GM12878 (cell line): ENCODE data around the gene FUT7. TPM values are rescaled to one million over a fixed set of nuclear protein-coding genes. Genes with fewer than 3 reads are reported as not detected.

Experiments
- ATAC-seq: fragments of 200-7000 bp; cut with Tn5 transposase; 3 replicates; pipeline ENCODE4 v1.9.1; 2020; ENCODE audit warnings: mild to moderate bottlenecking, moderate library complexity
- BruUV-seq: library from RNA; stranded (reverse); fragments of 400-500 nt; replicated peaks from 2 replicates; lab custom pipeline; 2021; lab: Mats Ljungman, UMichigan
- CTCF ChIA-PET: fragments of 300-600 bp; sonication (Branson Sonifier 250); formaldehyde crosslinking; extraction: SDS; loops from one replicate; lab custom pipeline; 2021; ENCODE audit warnings: inconsistent platforms; lab: Yijun Ruan, JAX
- POLR2A ChIA-PET: fragments of 350-600 bp; formaldehyde crosslinking; extraction: SDS; loops from one replicate; lab custom pipeline; 2021; ENCODE audit warnings: inconsistent platforms; lab: Charles Lee
- RAD21 ChIA-PET: fragments of 300-600 bp; sonication (Branson Sonifier 250); formaldehyde crosslinking; loops from one replicate; lab custom pipeline; 2023; ENCODE audit warnings: antibody characterized with exemption; ENCODE audit not compliant: unreplicated experiment; lab: Charles Lee
- SMC1A ChIA-PET: fragments of 300-600 bp; sonication (Branson Sonifier 250); formaldehyde crosslinking; loops from one replicate; lab custom pipeline; 2023; ENCODE audit not compliant: unreplicated experiment, uncharacterized antibody; lab: Charles Lee
- DNase-seq: peaks from one replicate; pipeline ENCODE4 v3.0.0-alpha.2; 2011; ENCODE audit warnings: low read depth, low spot score
- FAIRE-seq: peaks from 3 replicates; lab custom pipeline; 2011; peaks lifted over from hg19 to GRCh38; lab: Jason Lieb, UNC
- H2AFZ ChIP-seq: 2 replicates; pipeline ENCODE4 v1.6.0; 2011; ENCODE audit warnings: low read depth, low read length, control low read depth; ENCODE audit not compliant: control insufficient read depth
- H3K27ac ChIP-seq: 2 replicates; pipeline ENCODE4 v1.5.1; 2011; ENCODE audit warnings: control low read depth; ENCODE audit not compliant: control insufficient read depth, insufficient read depth
- H3K27me3 ChIP-seq, 2 experiments: replicated peaks in 1 of 2; 2 replicates each; pipeline versions ENCODE4 v1.6.0 to v1.6.1; 2011; ENCODE audit warnings: low read length in 1 of 2; ENCODE audit not compliant: control insufficient read depth in 2 of 2, insufficient read depth in 2 of 2
- H3K36me3 ChIP-seq, 2 experiments: 2 replicates each; pipeline ENCODE4 v1.5.1; 2011; ENCODE audit warnings: low read length in 1 of 2; ENCODE audit not compliant: control insufficient read depth in 2 of 2, insufficient read depth in 2 of 2
- H3K4me1 ChIP-seq: 2 replicates; pipeline ENCODE4 v1.6.1; 2011; ENCODE audit warnings: mild to moderate bottlenecking, low read length, moderate library complexity, mixed read lengths; ENCODE audit not compliant: control insufficient read depth, insufficient read depth
- H3K4me2 ChIP-seq: 2 replicates; pipeline ENCODE4 v1.6.0; 2011; ENCODE audit warnings: control low read depth; ENCODE audit not compliant: control insufficient read depth, insufficient read depth
- H3K4me3 ChIP-seq: fragments of 200-600 bp; sonication (generic); 2 replicates; pipeline ENCODE4 v1.5.1; 2016
- H3K79me2 ChIP-seq: 2 replicates; pipeline ENCODE4 v1.6.0; 2011; ENCODE audit warnings: low read length; ENCODE audit not compliant: control insufficient read depth, insufficient read depth
- H3K9ac ChIP-seq: 2 replicates; pipeline ENCODE4 v1.8.0; 2011; ENCODE audit warnings: low read length, control low read depth, mixed read lengths; ENCODE audit not compliant: control insufficient read depth, insufficient read depth
- H3K9me3 ChIP-seq: replicated peaks from 3 replicates; pipeline ENCODE4 v1.5.1; 2011; ENCODE audit warnings: mild to moderate bottlenecking, low read length; ENCODE audit not compliant: control insufficient read depth, insufficient read depth
- H4K20me1 ChIP-seq: 2 replicates; pipeline ENCODE4 v1.6.0; 2011; ENCODE audit not compliant: control insufficient read depth, insufficient read depth
- BACH1 ChIP-seq: fragments of 450-650 bp; IDR thresholded peaks from 2 replicates; pipeline ENCODE4 v1.6.1; 2017; ENCODE audit warnings: mild to moderate bottlenecking, borderline replicate concordance
- CEBPB ChIP-seq, 2 experiments: fragments of 150-350 bp in 1 of 2; IDR thresholded peaks; 2 replicates each; pipeline ENCODE4 v1.6.1; 2012 to 2014; ENCODE audit warnings: low read depth in 2 of 2, low read length in 2 of 2, borderline replicate concordance in 1 of 2, inconsistent platforms in 1 of 2
- E4F1 ChIP-seq: fragments of 450-650 bp; IDR thresholded peaks from 2 replicates; pipeline ENCODE4 v1.6.1; 2018; ENCODE audit warnings: borderline replicate concordance, mild to moderate bottlenecking; ENCODE audit not compliant: partially characterized antibody
- EED ChIP-seq: sonication (generic); IDR thresholded peaks from 2 replicates; pipeline ENCODE4 v1.6.1; 2016; ENCODE audit warnings: antibody characterized with exemption, low read depth
- EP300 ChIP-seq, 2 experiments: fragments of 150-350 bp in 1 of 2; IDR thresholded peaks; 2 replicates each; pipeline ENCODE4 v1.6.1; 2011 to 2012; ENCODE audit warnings: low read depth in 2 of 2, low read length in 2 of 2, borderline replicate concordance in 1 of 2, improper control_type of control experiment in 1 of 2, inconsistent platforms in 1 of 2; ENCODE audit not compliant: control insufficient read depth in 1 of 2
- HSF1 ChIP-seq: fragments of 150-350 bp; IDR thresholded peaks from 2 replicates; pipeline ENCODE4 v1.6.1; 2014; ENCODE audit warnings: mild to moderate bottlenecking, low read depth, low read length
- KAT2A ChIP-seq: conservative IDR thresholded peaks from 2 replicates; pipeline ENCODE4 v1.6.1; 2011; ENCODE audit warnings: low read depth, low read length; ENCODE audit not compliant: control insufficient read depth
- MTA3 ChIP-seq: IDR thresholded peaks from 2 replicates; pipeline ENCODE4 v1.6.1; 2012; ENCODE audit warnings: low read length, inconsistent platforms, borderline replicate concordance
- MYC ChIP-seq: IDR thresholded peaks from 2 replicates; pipeline ENCODE4 v1.6.1; 2011; ENCODE audit warnings: mild to moderate bottlenecking, low read length, moderate library complexity, inconsistent platforms; ENCODE audit not compliant: insufficient read depth, insufficient replicate concordance, insufficient read length, severe bottlenecking
- REST ChIP-seq: IDR thresholded peaks from 2 replicates; pipeline ENCODE4 v1.6.1; 2012; ENCODE audit warnings: mild to moderate bottlenecking, low read depth, low read length
- SP1 ChIP-seq: IDR thresholded peaks from one replicate; pipeline ENCODE4 v1.6.1; 2011; ENCODE audit warnings: low read depth, low read length
- TARDBP ChIP-seq: IDR thresholded peaks from 2 replicates; pipeline ENCODE4 v1.6.1; 2016; ENCODE audit warnings: borderline replicate concordance
- WGBS: methylation state at CpG from one replicate; pipeline ENCODE4 v1.1.6; 2016; ENCODE audit warnings: low lambda C conversion rate; ENCODE audit not compliant: insufficient replicate concordance, insufficient coverage; ENCODE audit errors: missing lambda C conversion rate; 5-methylcytosine and 5-hydroxymethylcytosine counted together
- in situ Hi-C: fragments of 300-500 bp; cut with MboI; formaldehyde crosslinking; loops from 9 replicates; pipeline ENCODE4 v1.14.3; 2018; ENCODE audit warnings: mixed read lengths
- intact Hi-C: fragments of 100-400 bp; cut with micrococcal nuclease; formaldehyde crosslinking; loops from one replicate; pipeline ENCODE4 v1.14.2; 2022; ENCODE audit not compliant: unreplicated experiment
- polyA plus RNA-seq, 11 experiments: library from polyadenylated mRNA; depleted of rRNA in 4 of 11; unstranded in 6 of 11; stranded (reverse) in 5 of 11; fragments of >200 nt; fragmentation: Nextera tagmentation in 4 of 11; fragmentation: Illumina TruSeq in 1 of 11; extraction: Ambion mirVana in 4 of 11; extraction: Trizol in 1 of 11; gene quantifications; 1 replicate in 1 of 11; 2 replicates in 10 of 11; pipeline versions ENCODE4 v1.2.1 to v1.2.3, GENCODE V29; 2011 to 2016; ENCODE audit warnings: inconsistent platforms in 2 of 11, missing spikeins in 2 of 11, low read depth in 1 of 11
- total RNA-seq, 4 experiments: library from RNA; depleted of rRNA in 3 of 4; stranded (reverse); fragments of >200 nt in 3 of 4; fragmentation: Illumina TruSeq in 1 of 4; extraction: Trizol in 1 of 4; gene quantifications; 2 replicates each; pipeline versions ENCODE4 v1.2.1 to v1.2.3, GENCODE V29; 2013 to 2021
- TF ChIP-seq, protein P1 (sequence below): IDR thresholded peaks from 2 replicates; pipeline ENCODE4 v1.6.1; 2011; ENCODE audit warnings: mild to moderate bottlenecking, low read depth, low read length, moderate library complexity; ENCODE audit not compliant: insufficient replicate concordance

Gene FUT7
- total and polyA plus RNA-seq, 10 of the 15 experiments (the other 5 are each of a cell fraction or from before 2014, with no cell fraction given), result 0.04 to 0.62 (median 0.20) TPM; not detected in 2

DNA sequence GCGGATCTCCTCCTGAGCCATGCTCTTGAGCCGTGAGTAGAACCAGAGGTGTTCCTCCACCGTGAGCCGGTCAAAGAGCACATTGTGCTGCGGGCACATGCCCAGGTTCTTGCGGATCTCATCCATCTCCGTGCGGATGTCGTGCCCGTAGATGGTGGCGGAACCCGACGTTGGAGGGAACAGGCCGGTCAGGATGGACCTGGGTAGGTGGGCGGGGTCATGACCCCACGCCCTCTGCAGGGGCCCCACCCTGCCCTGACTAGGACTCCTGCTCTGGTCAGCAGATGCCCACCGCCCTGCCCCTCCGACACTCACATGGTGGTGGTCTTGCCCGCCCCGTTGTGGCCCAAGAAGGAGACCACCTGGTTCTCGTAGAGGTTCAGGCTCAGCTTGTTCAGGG, 15.9 kb downstream of the FUT7 start (continued):
- TF ChIP-seq, protein P1, sequence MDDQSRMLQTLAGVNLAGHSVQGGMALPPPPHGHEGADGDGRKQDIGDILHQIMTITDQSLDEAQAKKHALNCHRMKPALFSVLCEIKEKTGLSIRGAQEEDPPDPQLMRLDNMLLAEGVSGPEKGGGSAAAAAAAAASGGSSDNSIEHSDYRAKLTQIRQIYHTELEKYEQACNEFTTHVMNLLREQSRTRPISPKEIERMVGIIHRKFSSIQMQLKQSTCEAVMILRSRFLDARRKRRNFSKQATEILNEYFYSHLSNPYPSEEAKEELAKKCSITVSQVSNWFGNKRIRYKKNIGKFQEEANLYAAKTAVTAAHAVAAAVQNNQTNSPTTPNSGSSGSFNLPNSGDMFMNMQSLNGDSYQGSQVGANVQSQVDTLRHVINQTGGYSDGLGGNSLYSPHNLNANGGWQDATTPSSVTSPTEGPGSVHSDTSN, result no peak

- no TSS peak for BruUV-seq
- ChIA-PET POLR2A (no interaction called here), SMC1A (no interaction called here), RAD21 (no interaction called here), CTCF (no interaction called here)
- TF ChIP-seq SP1, result no peak
- TF ChIP-seq KAT2A, result no peak
- no peak for TF ChIP-seq HSF1
- no peak for TF ChIP-seq MYC
- TF ChIP-seq EP300 (IDR thresholded peaks at IDR 0.05; ENCODE audit: borderline replicate concordance in 1 of 2, control insufficient read depth in 1 of 2, low read depth in 2 of 2, low read length in 2 of 2), result no peak
- no peak for TF ChIP-seq BACH1
- TF ChIP-seq TARDBP, result no peak
- no peak for TF ChIP-seq EED
- TF ChIP-seq MTA3, result no peak
- no peak for TF ChIP-seq E4F1
- TF ChIP-seq REST, result no peak
- no peak for TF ChIP-seq CEBPB (IDR thresholded peaks at IDR 0.05; ENCODE audit: borderline replicate concordance in 1 of 2, low read depth in 2 of 2, low read length in 2 of 2)
- H3K4me3 ChIP-seq, result no peak overlapping the region
- in situ Hi-C loops (no loop called here), intact Hi-C loops (no loop called here)
- H3K9ac ChIP-seq, result no peak overlapping the region
- DNase-seq (no peak), ATAC-seq (no peak), FAIRE-seq (no peak)
- no peaks in the 10 kb centered on the region for H3K27me3 ChIP-seq
- H4K20me1 ChIP-seq, result no peaks in the 10 kb centered on the region
- no peak overlapping the region for H3K27ac ChIP-seq
- no peaks in the 10 kb centered on the region for H3K36me3 ChIP-seq
- no peak overlapping the region for H3K4me2 ChIP-seq
- H2AFZ ChIP-seq, result no peak overlapping the region
- H3K9me3 ChIP-seq, result no peaks in the 10 kb centered on the region; the same call in 2 of the 3 replicates
- H3K4me1 ChIP-seq, result no peaks in the 10 kb centered on the region
- WGBS, result 79% methylated on average over 25 of the region's 25 CpGs
- H3K79me2 ChIP-seq, result no peaks in the 10 kb centered on the region
These were observed 16.4 kb downstream of the FUT7 start for GRCh38 chr9:137015540-137015930.
